Gastrocnemius medialis (tissue), 4 donors: ENCODE measurements around the gene MTREX. TPM values are rescaled to one million over a fixed set of nuclear protein-coding genes. Genes with fewer than 3 reads are reported as not detected.

Experiments
- ATAC-seq, 2 donors: fragments of 150-250 bp; one replicate each; pipeline ENCODE4 v1.9.1; 2016
- DNase-seq, 2 donors: peaks; one replicate each; pipeline ENCODE4 v3.0.0-alpha.2; 2019
- H3K27ac ChIP-seq, 4 donors: fragments of 200-600 bp; sonication (generic); 1 replicate in 1 of 4; 2 replicates in 3 of 4; pipeline ENCODE4 v1.5.1; 2016 to 2018; ENCODE audit warnings: mild to moderate bottlenecking in 2 of 4, moderate library complexity in 1 of 4
- H3K27me3 ChIP-seq, 3 donors: fragments of 200-600 bp; sonication (generic) in 2 of 3; 1 replicate in 1 of 3; 2 replicates in 2 of 3; pipeline versions ENCODE4 v1.5.1 to v1.6.0; 2016 to 2019; ENCODE audit warnings: mild to moderate bottlenecking in 1 of 3, moderate library complexity in 1 of 3
- H3K36me3 ChIP-seq, 2 donors: fragments of 200-600 bp; sonication (generic) in 1 of 2; one replicate each; pipeline ENCODE4 v1.5.1; 2017 to 2018
- H3K4me1 ChIP-seq, 2 donors: fragments of 200-600 bp; sonication (generic) in 1 of 2; one replicate each; pipeline ENCODE4 v1.5.1; 2016 to 2017; ENCODE audit warnings: mild to moderate bottlenecking in 2 of 2
- H3K4me3 ChIP-seq, 4 donors: fragments of 200-600 bp; sonication (generic) in 3 of 4; 1 replicate in 1 of 4; 2 replicates in 3 of 4; pipeline ENCODE4 v1.5.1; 2016 to 2019; ENCODE audit warnings: mild to moderate bottlenecking in 2 of 4
- H3K9me3 ChIP-seq, 3 donors: fragments of 200-600 bp; sonication (generic) in 2 of 3; 1 replicate in 1 of 3; 2 replicates in 2 of 3; pipeline ENCODE4 v1.5.1; 2016 to 2019
- POLR2A ChIP-seq, 2 donors: fragments of 450-650 bp; IDR thresholded peaks; one replicate each; pipeline ENCODE4 v1.6.1; 2017; ENCODE audit warnings: antibody characterized with exemption in 2 of 2, mild to moderate bottlenecking in 2 of 2, moderate library complexity in 2 of 2
- in situ Hi-C, 4 donors: fragments of 200-750 bp; cut with MboI; loops; one replicate each; pipeline versions ENCODE4 v1.15.0 to v1.8.0; 2017; ENCODE audit warnings: low sequenced_read_pairs in 4 of 4
- intact Hi-C: fragments of 100-400 bp; cut with DNase I; formaldehyde crosslinking; loops from one replicate; pipeline ENCODE4 v1.15.1; 2023; ENCODE audit warnings: low total_unique reads
- total RNA-seq, 4 donors: library from RNA; depleted of rRNA; stranded (reverse); fragments of >200 nt; gene quantifications; one replicate each; pipeline versions ENCODE4 v1.1.0 to v1.2.3, GENCODE V29; 2016
- TF ChIP-seq, protein P1 (sequence below), 5 experiments: fragments of 450-650 bp in 3 of 5; fragments of 200-600 bp in 2 of 5; sonication (generic) in 2 of 5; IDR thresholded peaks in 4 of 5; conservative IDR thresholded peaks in 1 of 5; 1 replicate in 4 of 5; 2 replicates in 1 of 5; pipeline ENCODE4 v1.5.1; 2016 to 2019; ENCODE audit warnings: antibody characterized with exemption in 5 of 5, mild to moderate bottlenecking in 3 of 5, moderate library complexity in 3 of 5

The MTREX gene
- total RNA-seq, 4 donors from 2014 or later: 92.4 to 124 (median 109) TPM

DNA sequence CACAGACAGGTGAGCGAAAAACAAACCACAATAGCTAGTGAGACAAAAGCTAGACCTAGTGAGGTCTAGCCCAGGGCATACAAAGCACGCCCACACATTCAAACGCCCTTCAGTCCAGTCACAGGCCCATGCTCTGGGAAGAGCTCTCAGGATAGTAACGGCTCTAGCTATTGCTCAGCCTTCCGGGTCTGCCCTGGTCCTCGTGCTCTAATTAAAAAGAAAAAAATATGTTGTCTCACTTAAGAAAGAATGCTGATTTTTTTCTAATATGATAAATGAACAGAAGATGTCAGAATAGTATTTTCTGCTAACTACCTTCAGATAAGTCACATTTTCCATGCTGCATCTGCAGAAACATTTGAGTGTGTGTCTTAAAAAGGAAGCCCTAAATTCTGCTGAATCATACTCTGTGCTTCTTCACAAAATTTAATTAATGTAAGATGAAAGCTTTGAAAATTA, 132.4 kb downstream of the MTREX start:
- H3K4me1 ChIP-seq: peaks cover 66 to 68% of the 10 kb centered on the region in 2 donors
- TF ChIP-seq, protein P1, sequence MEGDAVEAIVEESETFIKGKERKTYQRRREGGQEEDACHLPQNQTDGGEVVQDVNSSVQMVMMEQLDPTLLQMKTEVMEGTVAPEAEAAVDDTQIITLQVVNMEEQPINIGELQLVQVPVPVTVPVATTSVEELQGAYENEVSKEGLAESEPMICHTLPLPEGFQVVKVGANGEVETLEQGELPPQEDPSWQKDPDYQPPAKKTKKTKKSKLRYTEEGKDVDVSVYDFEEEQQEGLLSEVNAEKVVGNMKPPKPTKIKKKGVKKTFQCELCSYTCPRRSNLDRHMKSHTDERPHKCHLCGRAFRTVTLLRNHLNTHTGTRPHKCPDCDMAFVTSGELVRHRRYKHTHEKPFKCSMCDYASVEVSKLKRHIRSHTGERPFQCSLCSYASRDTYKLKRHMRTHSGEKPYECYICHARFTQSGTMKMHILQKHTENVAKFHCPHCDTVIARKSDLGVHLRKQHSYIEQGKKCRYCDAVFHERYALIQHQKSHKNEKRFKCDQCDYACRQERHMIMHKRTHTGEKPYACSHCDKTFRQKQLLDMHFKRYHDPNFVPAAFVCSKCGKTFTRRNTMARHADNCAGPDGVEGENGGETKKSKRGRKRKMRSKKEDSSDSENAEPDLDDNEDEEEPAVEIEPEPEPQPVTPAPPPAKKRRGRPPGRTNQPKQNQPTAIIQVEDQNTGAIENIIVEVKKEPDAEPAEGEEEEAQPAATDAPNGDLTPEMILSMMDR (IDR thresholded peaks at IDR 0.05 in 4 of 5, conservative IDR thresholded peaks at IDR 0.05 in 1 of 5): no peak
- no peak for TF ChIP-seq POLR2A (IDR thresholded peaks at IDR 0.05)
- intact Hi-C loops (no loop called here), in situ Hi-C loops (no loop called here)
- H3K27ac ChIP-seq: peak overlapping the region; percentile 89 to 93 (median 90)
- H3K4me3 ChIP-seq: no peak overlapping the region
- no peaks in the 10 kb centered on the region for H3K9me3 ChIP-seq
- no peaks in the 10 kb centered on the region for H3K36me3 ChIP-seq
- ATAC-seq (peak in 1 of 2 donors; percentile 24), DNase-seq (no peak)
- no peaks in the 10 kb centered on the region for H3K27me3 ChIP-seq

DNA sequence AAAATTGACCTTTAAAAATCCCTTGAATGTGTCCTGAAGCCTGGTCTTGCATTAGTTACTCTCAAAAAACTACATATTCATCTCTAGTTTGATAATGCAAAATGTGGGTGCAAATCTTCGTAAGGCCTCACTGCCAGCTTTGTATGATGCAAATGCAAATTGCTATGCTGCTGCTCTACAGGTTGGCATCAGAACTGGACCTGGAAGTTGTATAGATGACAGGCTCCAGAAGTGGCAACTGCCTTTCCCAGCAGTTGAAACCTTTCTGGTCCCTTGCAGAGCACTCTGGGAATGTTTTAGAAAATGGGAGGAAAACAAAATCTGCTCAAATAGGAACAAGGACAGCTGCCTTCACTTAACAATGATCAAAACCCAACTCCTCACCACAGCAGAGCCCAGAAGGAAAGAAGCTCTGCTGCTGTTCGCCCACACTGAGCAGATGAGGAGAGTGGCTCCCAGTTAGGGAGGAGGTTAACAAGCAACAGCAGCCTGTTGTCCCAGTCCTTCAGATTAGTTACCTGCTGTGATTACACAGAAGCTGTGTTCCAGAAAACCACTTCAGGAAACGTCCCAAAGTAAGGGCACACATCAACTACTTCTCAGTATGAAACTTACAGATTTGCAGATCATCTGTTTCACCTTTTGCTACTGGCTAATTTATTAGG, 133.4 kb downstream of the MTREX start:
- Histone ChIP-seq H3K4me1 (peaks cover 66 to 70% of the 10 kb centered on the region in 2 donors), H3K27ac (peak overlapping the region; percentile 89 to 93 (median 90)), H3K4me3 (no peak overlapping the region), H3K27me3 (no peaks in the 10 kb centered on the region), H3K36me3 (no peaks in the 10 kb centered on the region), H3K9me3 (no peaks in the 10 kb centered on the region)
- TF ChIP-seq POLR2A (IDR thresholded peaks at IDR 0.05): no peak
- TF ChIP-seq, protein P1 (IDR thresholded peaks at IDR 0.05 in 4 of 5, conservative IDR thresholded peaks at IDR 0.05 in 1 of 5): no peak
- intact Hi-C loops: no loop called here
- DNase-seq: no peak
- in situ Hi-C loops: no loop called here
- no peak for ATAC-seq

DNA sequence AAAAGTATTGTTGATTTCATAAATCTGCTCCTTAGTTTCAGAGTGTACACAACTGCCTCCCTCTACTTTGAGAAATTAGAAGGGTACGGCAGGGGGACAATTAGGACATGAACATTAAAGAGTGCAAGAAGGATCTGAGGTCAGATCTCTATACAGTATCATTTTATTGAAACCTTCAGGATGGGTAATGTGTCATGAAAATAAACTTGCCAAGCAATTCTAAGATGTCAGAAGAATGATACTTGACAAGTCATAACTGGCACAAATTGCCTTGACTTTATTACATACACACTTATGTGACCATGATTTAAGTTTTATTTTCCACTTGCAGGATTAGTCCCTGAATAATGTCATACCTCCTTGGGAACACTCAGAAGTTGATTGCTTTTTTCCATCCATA, 134.2 kb downstream of the MTREX start:
- peak overlapping the region; percentile 89 to 93 (median 90) for H3K27ac ChIP-seq
- no peak overlapping the region for H3K4me3 ChIP-seq
- in situ Hi-C loops (no loop called here), intact Hi-C loops (no loop called here)
- H3K27me3 ChIP-seq: no peaks in the 10 kb centered on the region
- peaks cover 68 to 73% of the 10 kb centered on the region in 2 donors for H3K4me1 ChIP-seq
- ATAC-seq (no peak), DNase-seq (no peak)
- no peaks in the 10 kb centered on the region for H3K9me3 ChIP-seq
- TF ChIP-seq, protein P1 (IDR thresholded peaks at IDR 0.05 in 4 of 5, conservative IDR thresholded peaks at IDR 0.05 in 1 of 5): no peak
- no peak for TF ChIP-seq POLR2A (IDR thresholded peaks at IDR 0.05)
- no peaks in the 10 kb centered on the region for H3K36me3 ChIP-seq

DNA sequence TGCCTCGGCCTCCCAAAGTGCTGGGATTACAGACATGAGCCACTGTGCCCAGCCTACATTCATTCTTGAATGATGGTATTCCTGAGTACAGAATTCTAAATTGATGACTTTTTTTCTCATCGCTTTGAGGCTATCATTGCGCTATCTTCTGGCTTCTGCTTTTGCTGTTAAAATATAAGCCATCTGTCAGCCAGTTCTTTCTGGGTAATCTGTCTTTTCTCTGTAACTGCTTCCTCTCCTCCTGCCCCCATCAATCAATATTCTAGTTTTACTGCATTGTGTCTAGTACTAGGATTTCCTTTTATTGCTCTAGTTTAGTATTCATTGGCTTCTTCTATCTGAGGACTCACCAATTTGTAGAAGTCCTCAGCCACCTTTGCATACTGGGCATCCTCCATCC, 138.0 kb downstream of the MTREX start:
- no peaks in the 10 kb centered on the region for H3K9me3 ChIP-seq
- intact Hi-C loops: no loop called here

More for the DNA sequence above, 138.0 kb downstream of the MTREX start:
- DNase-seq: no peak
- in situ Hi-C loops: no loop called here
- Histone ChIP-seq H3K4me3 (no peak overlapping the region), H3K27me3 (no peaks in the 10 kb centered on the region), H3K4me1 (peaks cover 62 to 68% of the 10 kb centered on the region in 2 donors), H3K27ac (peak overlapping the region in 2 of 4 donors; percentile 43 to 72), H3K36me3 (no peaks in the 10 kb centered on the region)
- no peak for ATAC-seq
- TF ChIP-seq, protein P1 (IDR thresholded peaks at IDR 0.05 in 4 of 5, conservative IDR thresholded peaks at IDR 0.05 in 1 of 5): no peak
- no peak for TF ChIP-seq POLR2A (IDR thresholded peaks at IDR 0.05)
